ENCODE data around the gene ZBTB17.

DNA sequence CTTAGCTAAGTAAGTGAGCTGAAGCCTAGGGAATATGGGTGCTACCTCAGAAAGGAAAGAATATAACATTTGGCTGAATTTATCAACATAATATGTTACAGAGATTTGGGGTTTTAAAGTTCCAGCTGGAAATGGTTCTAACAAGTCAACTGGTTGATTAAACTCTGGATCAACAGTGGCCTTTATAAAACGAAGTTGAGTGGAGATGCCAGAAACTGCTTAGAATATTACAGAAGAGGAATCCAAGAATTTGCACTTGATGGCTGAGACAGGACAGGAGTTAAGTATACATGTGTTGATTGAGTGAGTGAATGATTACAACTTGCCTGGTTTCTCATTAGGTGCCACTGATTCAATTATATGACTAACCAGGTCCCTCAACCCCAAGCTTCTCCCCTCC lies 7.4 kb upstream of the ZBTB17 start:
- TF ChIP-seq, protein P1, sequence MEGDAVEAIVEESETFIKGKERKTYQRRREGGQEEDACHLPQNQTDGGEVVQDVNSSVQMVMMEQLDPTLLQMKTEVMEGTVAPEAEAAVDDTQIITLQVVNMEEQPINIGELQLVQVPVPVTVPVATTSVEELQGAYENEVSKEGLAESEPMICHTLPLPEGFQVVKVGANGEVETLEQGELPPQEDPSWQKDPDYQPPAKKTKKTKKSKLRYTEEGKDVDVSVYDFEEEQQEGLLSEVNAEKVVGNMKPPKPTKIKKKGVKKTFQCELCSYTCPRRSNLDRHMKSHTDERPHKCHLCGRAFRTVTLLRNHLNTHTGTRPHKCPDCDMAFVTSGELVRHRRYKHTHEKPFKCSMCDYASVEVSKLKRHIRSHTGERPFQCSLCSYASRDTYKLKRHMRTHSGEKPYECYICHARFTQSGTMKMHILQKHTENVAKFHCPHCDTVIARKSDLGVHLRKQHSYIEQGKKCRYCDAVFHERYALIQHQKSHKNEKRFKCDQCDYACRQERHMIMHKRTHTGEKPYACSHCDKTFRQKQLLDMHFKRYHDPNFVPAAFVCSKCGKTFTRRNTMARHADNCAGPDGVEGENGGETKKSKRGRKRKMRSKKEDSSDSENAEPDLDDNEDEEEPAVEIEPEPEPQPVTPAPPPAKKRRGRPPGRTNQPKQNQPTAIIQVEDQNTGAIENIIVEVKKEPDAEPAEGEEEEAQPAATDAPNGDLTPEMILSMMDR (IDR thresholded peaks at IDR 0.05; ENCODE audit: low read depth, low read length): no peak
- TF ChIP-seq EZH2phosphoT487 (IDR thresholded peaks at IDR 0.05; ENCODE audit: low read depth): no peak
